C4-2B (cell line): Measurements from ENCODE around the gene TYK2.
A peak's percentile ranks its signal among the peaks of the same experiment; 100 is the strongest.
"Not testable (repeated sequence)": the region's sequence is repeated elsewhere in the genome, so short reads cannot be mapped to it uniquely, and the experiment has no call there.

Experiments
- H3K27ac ChIP-seq: fragments of 450-650 bp; 2 replicates; pipeline ENCODE4 v1.5.1; 2017
- CTCF ChIP-seq: fragments of 450-650 bp; conservative IDR thresholded peaks from 2 replicates; pipeline ENCODE4 v1.5.1; 2017; ENCODE audit warnings: mild to moderate bottlenecking
- ZFX ChIP-seq: fragments of 450-650 bp; IDR thresholded peaks from 2 replicates; pipeline ENCODE4 v1.6.1; 2017

Gene TYK2

DNA sequence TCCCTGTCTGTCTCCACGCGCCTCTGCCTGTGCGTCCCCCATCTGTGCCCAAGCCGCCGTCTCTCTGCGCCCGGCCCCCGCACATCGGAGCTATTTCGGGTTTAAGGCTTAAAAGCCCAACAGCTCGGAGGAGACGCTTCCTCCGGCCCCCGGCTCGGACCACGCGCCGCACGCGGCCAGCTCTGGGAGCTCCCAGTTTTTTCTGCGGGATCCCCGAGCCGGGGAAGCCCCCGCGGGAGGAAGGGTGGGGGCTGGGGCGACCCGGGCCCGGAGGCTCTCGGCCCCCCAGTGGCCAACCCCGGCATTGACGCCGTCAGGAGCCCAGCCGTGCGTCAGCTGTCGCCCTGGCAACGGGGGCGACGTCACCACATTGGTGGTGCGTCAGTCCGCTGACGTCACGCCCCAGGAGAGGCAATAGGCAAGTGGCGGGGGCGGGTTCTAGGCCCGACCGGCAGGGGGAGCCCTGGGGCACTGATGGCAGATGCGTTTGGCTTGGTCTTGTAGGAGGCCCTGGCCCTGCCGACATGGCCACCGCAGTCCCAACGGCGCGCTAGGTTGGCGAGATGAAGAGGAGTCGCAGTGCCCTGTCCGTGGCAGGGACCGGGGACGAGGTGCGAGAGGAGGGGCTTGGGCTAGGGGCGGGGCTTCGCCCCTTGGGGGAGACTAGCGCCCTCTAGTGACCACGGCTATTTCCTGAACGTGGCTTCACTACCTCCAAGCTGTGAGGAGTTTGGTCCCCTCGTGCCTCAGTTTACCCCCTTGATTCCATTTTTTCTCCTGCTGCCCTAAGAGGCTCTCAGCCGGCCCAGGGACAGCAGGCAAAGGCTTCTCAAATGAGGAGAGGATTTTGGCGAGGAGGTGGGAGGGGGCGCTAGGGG, 36.2 kb upstream of the TYK2 start:
- H3K27ac ChIP-seq, result no peak overlapping the region
- TF ChIP-seq ZFX (no peak), CTCF (peak; percentile 97)

GRCh38 chr19:10416083-10416379, 35.7 kb upstream of the TYK2 start:
- TF ChIP-seq ZFX (no peak), CTCF (no peak)
- H3K27ac ChIP-seq, result no peak overlapping the region

DNA sequence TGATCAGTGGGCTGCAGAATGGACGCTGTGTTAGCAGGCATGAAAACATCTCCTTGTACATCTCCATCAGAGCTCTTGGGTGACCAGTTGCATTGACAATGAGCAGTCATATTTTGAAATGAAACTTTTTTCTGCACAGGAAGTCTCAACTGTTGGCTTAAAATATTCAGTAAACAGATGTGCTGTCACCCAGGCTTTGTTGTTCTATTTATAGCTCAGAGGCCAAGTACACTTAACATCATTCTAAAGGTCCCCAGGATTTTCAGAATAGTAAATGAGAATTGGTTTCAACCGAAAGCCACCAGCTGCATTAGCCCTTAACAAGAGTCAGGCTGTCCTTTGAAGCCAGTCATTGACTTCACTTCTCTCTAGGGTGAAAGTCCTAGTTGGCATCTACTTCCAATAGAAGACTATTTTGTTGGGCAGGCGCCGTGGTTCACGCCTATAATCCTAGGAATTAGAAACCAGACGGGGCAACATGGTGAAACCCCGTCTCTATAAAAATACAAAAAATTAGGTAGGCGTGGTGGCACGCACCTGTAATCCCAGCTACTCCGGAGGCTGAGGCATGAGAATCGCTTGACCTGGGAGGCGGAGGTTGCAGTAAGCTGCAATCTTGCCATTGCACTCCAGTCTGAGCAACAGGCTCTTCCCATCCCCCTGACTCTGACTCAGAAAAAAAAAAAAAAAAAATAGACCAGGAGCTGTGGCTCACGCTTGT, 32.0 kb upstream of the TYK2 start:
- TF ChIP-seq ZFX (no peak), CTCF (no peak)
- H3K27ac ChIP-seq, result no peak overlapping the region

DNA sequence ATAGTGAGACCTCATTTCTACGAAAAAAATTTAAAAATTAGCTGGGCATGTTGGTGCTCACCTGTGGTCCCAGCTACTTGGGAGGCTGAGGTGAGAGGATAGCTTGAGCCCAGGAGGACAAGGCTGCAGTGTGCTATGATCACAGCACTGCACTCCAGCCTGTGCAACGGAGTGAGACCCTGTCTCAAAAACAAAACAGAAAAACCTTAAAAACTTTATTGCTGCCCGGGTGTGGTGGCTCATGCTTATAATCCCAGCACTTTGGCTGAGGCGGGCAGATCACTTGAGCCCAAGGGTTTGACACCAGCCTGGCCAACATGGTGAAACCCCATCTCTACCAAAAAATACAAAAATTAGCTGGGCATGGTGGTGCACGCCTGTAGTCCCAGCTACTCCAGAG, 30.9 kb upstream of the TYK2 start:
- not testable (repeated sequence) for H3K27ac ChIP-seq

DNA sequence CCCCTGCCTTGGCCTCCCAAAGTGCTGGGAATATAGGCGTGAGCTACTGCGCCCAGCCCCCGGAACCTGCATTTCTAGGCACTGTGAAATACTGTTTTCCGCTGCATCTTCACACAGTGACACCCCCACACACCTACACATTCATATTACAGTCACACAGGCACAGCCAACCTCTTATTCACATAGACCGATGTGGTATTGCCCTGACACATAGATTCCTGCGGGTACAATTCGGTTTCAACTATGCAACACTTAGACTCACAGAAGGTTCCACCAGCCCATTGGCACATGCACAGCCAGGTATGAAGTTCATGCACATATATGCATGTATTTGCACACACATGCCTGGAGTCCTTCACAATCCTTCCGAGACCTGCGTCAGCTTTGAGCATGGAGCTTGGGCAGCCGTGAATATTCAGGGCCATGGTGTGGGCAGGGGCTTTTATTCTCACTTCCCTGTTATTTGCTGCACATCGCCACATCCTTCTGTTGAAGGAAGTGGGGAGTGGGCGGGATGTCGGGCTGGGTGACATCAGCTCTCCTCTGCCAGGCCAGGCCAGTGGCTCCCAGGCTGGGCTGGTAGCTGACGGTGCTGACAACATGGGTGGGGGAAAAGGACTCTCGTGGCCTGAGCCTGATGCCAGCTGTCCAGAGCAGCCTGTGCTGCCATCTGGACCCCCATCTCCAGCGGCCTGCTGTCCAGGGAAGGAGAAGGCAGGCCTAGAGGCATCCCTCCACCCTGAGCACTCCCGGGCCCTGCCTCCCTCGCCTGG, 28.3 kb upstream of the TYK2 start:
- TF ChIP-seq ZFX, result no peak
- TF ChIP-seq CTCF, result no peak
- H3K27ac ChIP-seq, result no peak overlapping the region

- no peak overlapping the region for H3K27ac ChIP-seq
- TF ChIP-seq CTCF (no peak), ZFX (no peak)
These were observed 26.7 kb upstream of the TYK2 start for GRCh38 chr19:10407096-10407495.

- H3K27ac ChIP-seq, result no peak overlapping the region
- no peak for TF ChIP-seq ZFX
- TF ChIP-seq CTCF, result no peak
These were observed 25.8 kb upstream of the TYK2 start for GRCh38 chr19:10406191-10406590.
